HepG2 (cell line): ENCODE data around the gene VCL. TPM values are rescaled to one million over a fixed set of nuclear protein-coding genes. Genes with fewer than 3 reads are reported as not detected.

ENCODE experiments used
- ATAC-seq: fragments of 200-7000 bp; cut with Tn5 transposase; 3 replicates; pipeline ENCODE4 v1.9.1; 2020; ENCODE audit warnings: mild to moderate bottlenecking, moderate library complexity
- BruUV-seq: library from RNA; stranded (reverse); fragments of 400-500 nt; replicated peaks from 2 replicates; lab custom pipeline; 2021; lab: Mats Ljungman, UMichigan
- CTCF ChIA-PET: fragments of 300-600 bp; formaldehyde crosslinking; extraction: SDS; loops from one replicate; lab custom pipeline; 2021; ENCODE audit warnings: low total read pairs, inconsistent platforms, low intra/inter-chr PET ratio; lab: Yijun Ruan, JAX
- POLR2A ChIA-PET: fragments of 350-600 bp; sonication (Branson Sonifier 250); formaldehyde crosslinking; loops from one replicate; lab custom pipeline; 2020; ENCODE audit warnings: antibody characterized with exemption, inconsistent platforms; lab: Yijun Ruan, JAX
- DNase-seq: peaks from one replicate; pipeline ENCODE4 v3.0.0-alpha.2; 2015; ENCODE audit warnings: low spot score
- FAIRE-seq: peaks from 3 replicates; lab custom pipeline; 2011; peaks lifted over from hg19 to GRCh38; lab: Jason Lieb, UNC
- H2AFZ ChIP-seq: one replicate; pipeline ENCODE4 v1.6.1; 2011; ENCODE audit warnings: low read length, inconsistent platforms
- H3K27ac ChIP-seq: fragments of 300-600 bp; 3 replicates; pipeline ENCODE4 v1.8.0; 2011; ENCODE audit warnings: mixed run types, mild to moderate bottlenecking, mixed read lengths, low read length, inconsistent platforms; ENCODE audit not compliant: insufficient read depth; ENCODE audit errors: extremely low read length
- H3K27me3 ChIP-seq, 2 experiments: fragments of 200-600 bp in 1 of 2; 2 replicates in 1 of 2; 3 replicates in 1 of 2; pipeline versions ENCODE4 v1.6.0 to v1.8.0; 2011; ENCODE audit warnings: low read length in 2 of 2, mild to moderate bottlenecking in 2 of 2, moderate library complexity in 2 of 2, inconsistent platforms in 1 of 2; ENCODE audit not compliant: insufficient read depth in 2 of 2, control insufficient read depth in 1 of 2
- H3K36me3 ChIP-seq, 2 experiments: fragments of 200-600 bp in 1 of 2; replicated peaks in 1 of 2; 2 replicates in 1 of 2; 3 replicates in 1 of 2; pipeline versions ENCODE4 v1.5.1 to v1.8.0; 2011; ENCODE audit warnings: low read length in 2 of 2, inconsistent platforms in 1 of 2; ENCODE audit not compliant: insufficient read depth in 2 of 2, control insufficient read depth in 1 of 2
- H3K4me1 ChIP-seq: 2 replicates; pipeline ENCODE4 v1.5.1; 2012; ENCODE audit warnings: low read length, inconsistent platforms; ENCODE audit not compliant: insufficient read depth
- H3K4me2 ChIP-seq: 2 replicates; pipeline ENCODE4 v1.6.0; 2011; ENCODE audit warnings: low read depth, low read length, inconsistent platforms
- H3K4me3 ChIP-seq, 3 experiments: fragments of 200-600 bp in 1 of 3; sonication (generic), shearing (Covaris generic) in 1 of 3; replicated peaks in 1 of 3; 2 replicates each; pipeline ENCODE4 v1.5.1; 2011 to 2016; ENCODE audit warnings: low read length in 3 of 3, inconsistent platforms in 2 of 3, low read depth in 2 of 3, mild to moderate bottlenecking in 2 of 3, control low read depth in 1 of 3, mixed read lengths in 1 of 3; ENCODE audit not compliant: insufficient read depth in 1 of 3
- H3K79me2 ChIP-seq: one replicate; pipeline ENCODE4 v1.6.1; 2011; ENCODE audit warnings: low read length, inconsistent platforms; ENCODE audit not compliant: insufficient read depth
- H3K9ac ChIP-seq: 2 replicates; pipeline ENCODE4 v1.6.0; 2011; ENCODE audit warnings: mild to moderate bottlenecking, low read depth, low read length, inconsistent platforms; ENCODE audit not compliant: insufficient read depth
- H3K9me3 ChIP-seq: 2 replicates; pipeline ENCODE4 v1.5.1; 2012; ENCODE audit warnings: mild to moderate bottlenecking, low read length
- H4K20me1 ChIP-seq: 2 replicates; pipeline ENCODE4 v1.6.0; 2011; ENCODE audit warnings: inconsistent platforms, mild to moderate bottlenecking, low read length, moderate library complexity; ENCODE audit not compliant: insufficient read depth
- GLI4 ChIP-seq: sonication (generic); formaldehyde crosslinking; IDR thresholded peaks from 2 replicates; pipeline ENCODE4 v1.5.1; 2020; ENCODE audit warnings: missing genetic modification reagents, mild to moderate bottlenecking, moderate library complexity, borderline replicate concordance
- MXD1 ChIP-seq: sonication (generic); formaldehyde crosslinking; IDR thresholded peaks from 2 replicates; pipeline ENCODE4 v1.4.0; 2020; ENCODE audit warnings: mild to moderate bottlenecking, missing genetic modification reagents
- STAT5B ChIP-seq: sonication (generic); formaldehyde crosslinking; IDR thresholded peaks from 2 replicates; pipeline ENCODE4 v1.4.0; 2020; ENCODE audit warnings: missing genetic modification reagents
- TEAD3 ChIP-seq: optimal IDR thresholded peaks from 2 replicates; pipeline ENCODE3; 2016; ENCODE audit warnings: borderline replicate concordance
- TOPORS ChIP-seq: sonication (generic); formaldehyde crosslinking; IDR thresholded peaks from 2 replicates; pipeline ENCODE4 v1.8.0; 2023; ENCODE audit warnings: mild to moderate bottlenecking, missing genetic modification reagents
- ZFP36 ChIP-seq: fragments of 150-350 bp; IDR thresholded peaks from 2 replicates; pipeline ENCODE4 v1.6.1; 2018; ENCODE audit warnings: borderline replicate concordance, low read length, low read depth; ENCODE audit not compliant: partially characterized antibody
- ZFP41 ChIP-seq: sonication (generic); formaldehyde crosslinking; IDR thresholded peaks from 2 replicates; pipeline ENCODE4 v1.4.0; 2020; ENCODE audit warnings: mild to moderate bottlenecking, missing genetic modification reagents, borderline replicate concordance
- ZFP91 ChIP-seq: sonication (generic); formaldehyde crosslinking; IDR thresholded peaks from 2 replicates; pipeline ENCODE4 v1.9.0; 2022; ENCODE audit warnings: missing genetic modification reagents, mild to moderate bottlenecking, borderline replicate concordance
- ZNF232 ChIP-seq: sonication (generic); formaldehyde crosslinking; IDR thresholded peaks from 2 replicates; pipeline ENCODE4 v1.4.0; 2020; ENCODE audit warnings: missing genetic modification reagents, borderline replicate concordance
- ZNF253 ChIP-seq: sonication (generic); formaldehyde crosslinking; IDR thresholded peaks from 2 replicates; pipeline ENCODE4 v1.8.0; 2022; ENCODE audit warnings: mild to moderate bottlenecking, missing genetic modification reagents, borderline replicate concordance
- ZNF282 ChIP-seq: fragments of 450-650 bp; IDR thresholded peaks from 2 replicates; pipeline ENCODE4 v1.6.1; 2018; ENCODE audit not compliant: partially characterized antibody
- ZNF441 ChIP-seq: sonication (generic); formaldehyde crosslinking; IDR thresholded peaks from 2 replicates; pipeline ENCODE4 v1.7.0; 2021; ENCODE audit warnings: missing genetic modification reagents, borderline replicate concordance
- ZNF605 ChIP-seq: sonication (generic); formaldehyde crosslinking; IDR thresholded peaks from 2 replicates; pipeline ENCODE4 v1.8.0; 2022; ENCODE audit warnings: mild to moderate bottlenecking, missing genetic modification reagents
- ZNF646 ChIP-seq: sonication (generic); formaldehyde crosslinking; IDR thresholded peaks from 2 replicates; pipeline ENCODE4 v1.9.0; 2021; ENCODE audit warnings: mild to moderate bottlenecking, missing genetic modification reagents
- ZNF790 ChIP-seq: sonication (generic); formaldehyde crosslinking; IDR thresholded peaks from 2 replicates; pipeline ENCODE4 v1.8.0; 2022; ENCODE audit warnings: missing genetic modification reagents, mild to moderate bottlenecking, borderline replicate concordance
- WGBS: methylation state at CpG from one replicate; pipeline ENCODE4 v1.1.6; 2017; ENCODE audit warnings: low lambda C conversion rate; 5-methylcytosine and 5-hydroxymethylcytosine counted together
- in situ Hi-C: cut with HindIII; loops from 2 replicates; pipeline ENCODE4 v1.10.0; 2017; ENCODE audit warnings: low pct_unique_long_range_greater_than_20kb; ENCODE audit not compliant: extremely low pct_ligation_motif_present
- intact Hi-C: fragments of 100-400 bp; cut with micrococcal nuclease; formaldehyde crosslinking; loops from one replicate; pipeline ENCODE4 v1.10.0; 2022; ENCODE audit not compliant: unreplicated experiment
- polyA plus RNA-seq, 8 experiments: library from polyadenylated mRNA; depleted of rRNA in 3 of 8; stranded (reverse) in 7 of 8; unstranded in 1 of 8; fragments of >200 nt; fragmentation: Illumina TruSeq in 4 of 8; extraction: Trizol in 4 of 8; gene quantifications; 2 replicates each; pipeline versions ENCODE4 v1.2.1 to v1.2.3, GENCODE V29; 2011 to 2016; ENCODE audit warnings: low read depth in 4 of 8, missing spikeins in 1 of 8, mixed read lengths in 1 of 8; ENCODE audit not compliant: insufficient read depth in 1 of 8
- total RNA-seq, 5 experiments: library from RNA; depleted of rRNA; stranded (reverse); fragments of >200 nt; fragmentation: Illumina TruSeq; extraction: Trizol; gene quantifications; 2 replicates each; pipeline ENCODE4 v1.2.3, GENCODE V29; 2016; ENCODE audit warnings: low read depth in 1 of 5

The VCL gene
- total and polyA plus RNA-seq, 2 of the 13 experiments (the other 11 are each of a cell fraction or from before 2014, with no cell fraction given), result 17.3 to 26.9 TPM

- DNase-seq (no peak), ATAC-seq (no peak), FAIRE-seq (no peak)
- intact Hi-C loops, result no loop called here
- H3K4me3 ChIP-seq, result no peak overlapping the region
- ChIA-PET CTCF (no interaction called here), POLR2A (no interaction called here)
- no peak overlapping the region for H3K27ac ChIP-seq
- in situ Hi-C loops, result no loop called here
- WGBS, result 100% methylated on average over 3 of the region's 3 CpGs
- no peaks in the 10 kb centered on the region for H4K20me1 ChIP-seq
- no peaks in the 10 kb centered on the region for H3K27me3 ChIP-seq
- H3K79me2 ChIP-seq, result peaks cover 39% of the 10 kb centered on the region
- BruUV-seq, result no TSS peak
- H3K4me1 ChIP-seq, result peaks cover 21% of the 10 kb centered on the region
- no peak overlapping the region for H3K4me2 ChIP-seq
- H3K9ac ChIP-seq, result no peak overlapping the region
- H2AFZ ChIP-seq, result no peak overlapping the region
- H3K9me3 ChIP-seq, result no peaks in the 10 kb centered on the region
- peaks cover 0 to 3% of the 10 kb centered on the region in 2 experiments; a peak in 1 of 5 replicates for H3K36me3 ChIP-seq
- TF ChIP-seq MXD1 (CRISPR knock-in tag) (no peak), ZNF232 (CRISPR knock-in tag) (no peak), ZNF646 (CRISPR knock-in tag) (no peak), STAT5B (no peak), ZFP41 (no peak), GLI4 (CRISPR knock-in tag) (no peak), ZFP91 (no peak), ZNF605 (CRISPR knock-in tag) (no peak), ZNF282 (no peak), ZNF441 (CRISPR knock-in tag) (no peak), TOPORS (CRISPR knock-in tag) (no peak), ZFP36 (no peak), ZNF253 (CRISPR knock-in tag) (no peak), ZNF790 (CRISPR knock-in tag) (no peak), TEAD3 (no peak)
Observed at GRCh38 chr10:74160013-74160412, 162.1 kb downstream of the VCL start.
